ENCODE results near the gene PHTF1.

PHTF1 gene

GRCh38 chr1:113662101-113662500 is 97.2 kb downstream of the PHTF1 start:
- no peak for DNase-seq

- DNase-seq, result no peak
Observed at GRCh38 chr1:113660088-113660487, 99.2 kb downstream of the PHTF1 start.

- no peak for DNase-seq
Observed at GRCh38 chr1:113659556-113659955, 99.7 kb downstream of the PHTF1 start.

- DNase-seq, result no peak
Observed at GRCh38 chr1:113659035-113659434, 100.3 kb downstream of the PHTF1 start.

- DNase-seq, result no peak
Observed at GRCh38 chr1:113657556-113658063, 101.7 kb downstream of the PHTF1 start.

GRCh38 chr1:113657126-113657525 is 102.2 kb downstream of the PHTF1 start:
- DNase-seq, result no peak

GRCh38 chr1:113654883-113655282 is 104.4 kb downstream of the PHTF1 start:
- DNase-seq, result no peak

- no peak for DNase-seq
Observed at GRCh38 chr1:113653741-113654140, 105.5 kb downstream of the PHTF1 start.

GRCh38 chr1:113652771-113653170 is 106.5 kb downstream of the PHTF1 start:
- no peak for DNase-seq

GRCh38 chr1:113648478-113648877 is 110.8 kb downstream of the PHTF1 start:
- no peak for DNase-seq

- peak; percentile 37 for DNase-seq
Observed at GRCh38 chr1:113647164-113647563, 112.1 kb downstream of the PHTF1 start.
